ENCODE data around the gene POLE.

DNA sequence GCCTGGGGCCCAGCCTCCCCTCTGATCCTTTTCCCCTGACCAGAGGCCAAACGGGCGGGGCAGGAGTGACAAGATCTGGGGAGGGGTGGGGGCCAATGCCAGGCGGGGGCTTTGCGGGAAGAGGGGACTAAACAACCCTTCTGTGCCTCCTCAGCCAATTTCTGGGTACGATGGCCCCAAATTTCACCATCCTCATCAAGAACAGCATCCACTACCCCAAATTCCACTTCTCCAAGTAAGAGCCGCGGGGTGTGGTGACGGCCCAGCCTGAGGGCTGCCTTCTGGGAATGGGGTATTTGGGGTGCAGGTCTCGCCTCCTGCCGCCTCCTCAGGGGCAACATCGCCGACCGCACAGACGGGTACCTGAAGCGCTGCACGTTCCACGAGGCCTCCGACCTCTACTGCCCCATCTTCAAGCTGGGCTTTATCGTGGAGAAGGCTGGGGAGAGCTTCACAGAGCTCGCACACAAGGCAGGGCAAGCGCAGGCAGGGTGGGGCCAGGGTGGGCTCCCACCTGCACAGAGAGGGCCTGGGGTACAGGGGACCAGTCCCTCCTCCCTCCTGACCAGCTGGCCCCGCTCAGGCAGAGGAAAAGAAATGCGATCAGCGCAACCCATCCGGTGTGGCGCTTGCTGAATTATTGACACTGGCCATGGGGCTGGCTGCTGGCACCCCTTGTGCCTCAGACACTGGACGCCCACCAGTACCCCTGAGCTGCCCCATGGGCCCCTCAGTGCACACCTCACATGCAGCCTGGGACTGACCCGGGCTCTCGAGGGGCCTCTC is 66.8 kb downstream of the POLE start:
- TF ChIP-seq CTCF (IDR thresholded peaks at IDR 0.05) (no peak), POLR2A (IDR thresholded peaks at IDR 0.05) (no peak)

Data from Peyer's patch (tissue), 4 donors.